Dermis blood vessel endothelial cell (primary cell): Measurements from ENCODE around the gene MRGPRE. TPM values are rescaled to one million over a fixed set of nuclear protein-coding genes. Genes with fewer than 3 reads are reported as not detected.

ENCODE experiments used
- total RNA-seq: library from RNA; depleted of rRNA; stranded (reverse); fragments of >200 nt; gene quantifications from 2 replicates; pipeline ENCODE4 v1.2.3, GENCODE V29; 2014

MRGPRE gene
- total RNA-seq, 1 donor from 2014 or later, result not detected

Other genes starting within 250 kb of the MRGPRE start
- gene NAP1L4, start 240.1 kb downstream of the MRGPRE start, total RNA-seq, result 132 and 165 TPM in 2 replicates
- 40.7 and 46.0 TPM in 2 replicates for gene CARS1, start 175.0 kb downstream of the MRGPRE start, total RNA-seq
- gene OSBPL5, start 67.1 kb downstream of the MRGPRE start, total RNA-seq, result 74.9 and 110 TPM in 2 replicates
- not detected in 2 replicates for gene MRGPRG, start 13.6 kb downstream of the MRGPRE start, total RNA-seq
- gene ZNF195, start 146.7 kb upstream of the MRGPRE start, total RNA-seq, result 18.8 and 28.1 TPM in 2 replicates